HCT116 (cell line): ENCODE measurements around the gene PRPS1. TPM values are rescaled to one million over a fixed set of nuclear protein-coding genes. Genes with fewer than 3 reads are reported as not detected.

Experiments
- ATAC-seq: fragments of 200-7000 bp; cut with Tn5 transposase; 2 replicates; pipeline ENCODE4 v1.9.1; 2020; ENCODE audit warnings: mild to moderate bottlenecking, moderate library complexity
- BruUV-seq: library from RNA; stranded (reverse); fragments of 400-500 nt; replicated peaks from 2 replicates; lab custom pipeline; 2021; lab: Mats Ljungman, UMichigan
- CTCF ChIA-PET: fragments of 300-600 bp; sonication (Branson Sonifier 250); formaldehyde crosslinking; loops from one replicate; lab custom pipeline; 2021; ENCODE audit warnings: antibody characterized with exemption; lab: Charles Lee
- POLR2A ChIA-PET: fragments of 300-600, 350-600 bp; sonication (Branson Sonifier 250); formaldehyde crosslinking; loops from one replicate; lab custom pipeline; 2021; ENCODE audit warnings: antibody characterized with exemption; lab: Charles Lee
- RAD21 ChIA-PET, 2 experiments: fragments of 300-600 bp; sonication (Branson Sonifier 250); formaldehyde crosslinking; loops; one replicate each; lab custom pipeline; 2023; ENCODE audit warnings: low total read pairs in 2 of 2; ENCODE audit not compliant: uncharacterized antibody in 2 of 2, unreplicated experiment in 2 of 2, low non-redundant PET in 1 of 2; lab: Charles Lee
- DNase-seq: peaks from one replicate; pipeline ENCODE4 v3.0.0-alpha.2; 2010; ENCODE audit warnings: low read depth, low spot score
- H2AFZ ChIP-seq: fragments of 200-600 bp; shearing (Covaris generic), sonication (generic); 2 replicates; pipeline ENCODE4 v1.6.1; 2017; ENCODE audit warnings: low read depth, mixed run types, mixed read lengths, antibody characterized with exemption, low read length; ENCODE audit not compliant: poor library complexity, severe bottlenecking
- H3K27ac ChIP-seq: 2 replicates; pipeline ENCODE4 v1.5.1; 2012; ENCODE audit warnings: low read depth, low read length
- H3K27me3 ChIP-seq: fragments of 200-600 bp; sonication (generic); 2 replicates; pipeline ENCODE4 v1.6.1; 2016; ENCODE audit warnings: mixed run types, low read length, mixed read lengths; ENCODE audit not compliant: insufficient read depth
- H3K36me3 ChIP-seq, 2 experiments: fragments of 200-500 bp in 1 of 2; fragments of 200-600 bp in 1 of 2; sonication (Bioruptor generic) in 1 of 2; sonication (generic) in 1 of 2; 2 replicates each; pipeline versions ENCODE4 v1.5.1 to v1.6.1; 2014 to 2016; ENCODE audit warnings: low read length in 2 of 2, inconsistent platforms in 1 of 2, mixed read lengths in 1 of 2, mixed run types in 1 of 2; ENCODE audit not compliant: insufficient read depth in 2 of 2, control insufficient read depth in 1 of 2
- H3K4me1 ChIP-seq, 2 experiments: fragments of 200-600 bp in 1 of 2; sonication (generic) in 1 of 2; 2 replicates each; pipeline versions ENCODE4 v1.5.1 to v1.6.1; 2012 to 2017; ENCODE audit warnings: low read length in 2 of 2, inconsistent platforms in 1 of 2, mild to moderate bottlenecking in 1 of 2, mixed read lengths in 1 of 2, mixed run types in 1 of 2, moderate library complexity in 1 of 2; ENCODE audit not compliant: insufficient read depth in 2 of 2, control insufficient read depth in 1 of 2
- H3K4me2 ChIP-seq: fragments of 200-600 bp; sonication (generic); 2 replicates; pipeline ENCODE4 v1.6.1; 2017; ENCODE audit warnings: mixed run types, low read length, mixed read lengths
- H3K4me3 ChIP-seq, 2 experiments: fragments of 200-600 bp in 1 of 2; sonication (generic) in 1 of 2; replicated peaks in 1 of 2; 2 replicates each; pipeline ENCODE4 v1.5.1; 2011 to 2016; ENCODE audit warnings: low read length in 2 of 2, control low read depth in 1 of 2, low read depth in 1 of 2, mild to moderate bottlenecking in 1 of 2, mixed read lengths in 1 of 2, mixed run types in 1 of 2
- H3K79me2 ChIP-seq: fragments of 200-600 bp; sonication (generic); 2 replicates; pipeline ENCODE4 v1.6.1; 2017; ENCODE audit warnings: mild to moderate bottlenecking, mixed run types, low read length, moderate library complexity, mixed read lengths; ENCODE audit not compliant: insufficient read depth
- H3K9ac ChIP-seq: fragments of 200-600 bp; sonication (generic); 2 replicates; pipeline ENCODE4 v1.6.1; 2016; ENCODE audit warnings: low read length, mixed read lengths
- H3K9me2 ChIP-seq: fragments of 200-600 bp; sonication (generic), shearing (Covaris generic); 2 replicates; pipeline ENCODE4 v1.6.1; 2017; ENCODE audit warnings: mixed run types, mild to moderate bottlenecking, moderate library complexity; ENCODE audit not compliant: insufficient read depth
- H3K9me3 ChIP-seq, 2 experiments: fragments of 200-500 bp in 1 of 2; fragments of 200-600 bp in 1 of 2; sonication (Bioruptor generic) in 1 of 2; sonication (generic) in 1 of 2; 2 replicates each; pipeline ENCODE4 v1.6.1; 2014 to 2017; ENCODE audit warnings: low read length in 2 of 2, mixed read lengths in 2 of 2, inconsistent platforms in 1 of 2, low read depth in 1 of 2, mild to moderate bottlenecking in 1 of 2, mixed run types in 1 of 2, moderate library complexity in 1 of 2; ENCODE audit not compliant: control insufficient read depth in 1 of 2, insufficient read depth in 1 of 2
- H4K20me1 ChIP-seq: fragments of 200-600 bp; sonication (generic), shearing (Covaris generic); 2 replicates; pipeline ENCODE4 v1.6.1; 2017; ENCODE audit warnings: mixed run types, mild to moderate bottlenecking, moderate library complexity; ENCODE audit not compliant: insufficient read depth
- EZH2 ChIP-seq: fragments of 200-600 bp; sonication (generic); IDR thresholded peaks from 2 replicates; pipeline ENCODE4 v1.6.1; 2017; ENCODE audit warnings: antibody characterized with exemption, mixed run types
- EZH2phosphoT487 ChIP-seq: fragments of 200-600 bp; IDR thresholded peaks from 2 replicates; pipeline ENCODE4 v1.6.1; 2018; ENCODE audit warnings: antibody characterized with exemption, borderline replicate concordance
- JUND ChIP-seq: IDR thresholded peaks from 2 replicates; pipeline ENCODE4 v1.6.1; 2012
- POLR2A ChIP-seq: IDR thresholded peaks from 2 replicates; pipeline ENCODE4 v1.7.0; 2011; ENCODE audit warnings: borderline replicate concordance; ENCODE audit not compliant: insufficient read depth, insufficient read length; ENCODE audit errors: extremely low read depth
- RAD21 ChIP-seq: IDR thresholded peaks from 2 replicates; pipeline ENCODE4 v1.6.1; 2012; ENCODE audit warnings: low read depth, mild to moderate bottlenecking
- SP1 ChIP-seq: IDR thresholded peaks from 2 replicates; pipeline ENCODE4 v1.6.1; 2012; ENCODE audit warnings: low read depth
- SRF ChIP-seq: IDR thresholded peaks from 2 replicates; pipeline ENCODE4 v1.6.1; 2012; ENCODE audit warnings: low read depth
- TCF7L2 ChIP-seq: IDR thresholded peaks from 2 replicates; pipeline ENCODE4 v1.7.0; 2011; ENCODE audit warnings: borderline replicate concordance, inconsistent platforms; ENCODE audit not compliant: insufficient read depth, insufficient read length; ENCODE audit errors: extremely low read depth
- YY1 ChIP-seq: IDR thresholded peaks from 2 replicates; pipeline ENCODE4 v1.6.1; 2011; ENCODE audit warnings: low read length, low read depth, moderate library complexity, mild to moderate bottlenecking; ENCODE audit not compliant: insufficient replicate concordance; ENCODE audit errors: extremely low read depth
- ZBTB33 ChIP-seq: IDR thresholded peaks from 2 replicates; pipeline ENCODE4 v1.6.1; 2011; ENCODE audit warnings: mild to moderate bottlenecking, low read length, moderate library complexity; ENCODE audit not compliant: insufficient replicate concordance; ENCODE audit errors: extremely low read depth
- ZFX ChIP-seq: fragments of 450-650 bp; IDR thresholded peaks from 2 replicates; pipeline ENCODE4 v1.6.1; 2017
- ZNF274 ChIP-seq: fragments of 200-500 bp; sonication (Bioruptor generic); IDR thresholded peaks from 2 replicates; pipeline ENCODE4 v1.6.1; 2014; ENCODE audit warnings: mild to moderate bottlenecking, low read depth, low read length, inconsistent platforms
- intact Hi-C: fragments of 100-400 bp; cut with micrococcal nuclease; formaldehyde crosslinking; loops from 2 replicates; pipeline ENCODE4 v1.10.0; 2022
- total RNA-seq: library from RNA; stranded (reverse); gene quantifications from one replicate; pipeline ENCODE4 v1.2.1, GENCODE V29; 2021; ENCODE audit not compliant: unreplicated experiment
- TF ChIP-seq, protein P1 (sequence below): IDR thresholded peaks from 2 replicates; pipeline ENCODE4 v1.6.1; 2012
- TF ChIP-seq, protein P2 (sequence below), 3 experiments: fragments of 200-600 bp in 1 of 3; sonication (generic) in 1 of 3; IDR thresholded peaks in 2 of 3; conservative IDR thresholded peaks in 1 of 3; 2 replicates each; pipeline ENCODE4 v1.5.1; 2012 to 2017; ENCODE audit warnings: low read depth in 2 of 3, low read length in 2 of 3, antibody characterized with exemption in 1 of 3, borderline replicate concordance in 1 of 3, control low read depth in 1 of 3, mild to moderate bottlenecking in 1 of 3, mixed read lengths in 1 of 3, mixed run types in 1 of 3, moderate library complexity in 1 of 3; ENCODE audit not compliant: insufficient read depth in 1 of 3

PRPS1 gene
- total RNA-seq, 1 experiment from 2014 or later = 62.6 TPM

DNA sequence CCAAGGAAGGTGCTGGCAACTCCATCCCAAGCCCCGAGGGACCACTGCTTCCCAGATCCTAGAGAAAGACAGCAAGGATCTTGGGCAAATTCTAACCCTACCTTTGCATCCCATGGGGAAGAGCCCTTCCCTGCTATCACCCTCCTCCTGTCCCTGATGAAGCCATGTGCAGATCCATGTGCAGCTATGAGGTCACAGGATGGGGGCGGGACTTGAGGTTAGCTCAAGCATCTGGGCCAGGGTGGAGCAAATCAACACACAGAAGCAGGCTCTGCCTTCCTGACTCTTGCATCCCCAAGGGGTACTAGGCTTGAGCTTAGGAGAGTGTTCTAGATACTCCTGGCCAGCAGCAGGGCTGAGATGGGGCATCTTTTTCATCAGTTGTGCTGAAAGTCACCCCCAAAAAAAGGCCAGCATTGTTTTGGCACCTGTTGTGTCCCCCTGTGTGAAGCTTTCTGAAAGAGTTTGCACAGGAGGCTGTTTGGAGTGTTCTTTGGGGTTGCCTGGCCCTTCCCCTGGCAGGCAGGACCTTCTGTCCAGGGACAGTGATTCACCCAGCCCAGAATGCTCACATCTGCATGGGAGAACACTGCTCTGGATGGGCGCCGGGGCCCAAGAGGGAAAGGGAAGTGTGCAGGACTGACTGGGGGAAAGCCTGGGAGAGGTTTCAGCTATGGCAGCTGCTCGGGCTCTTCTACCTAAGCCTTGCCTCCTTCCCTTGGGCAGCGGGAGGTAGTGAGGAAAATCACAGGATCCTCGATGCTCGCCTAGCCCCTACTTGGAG, 50.8 kb downstream of the PRPS1 start:
- intact Hi-C loops = no loop called here
- CTCF ChIA-PET = no interaction called here

DNA sequence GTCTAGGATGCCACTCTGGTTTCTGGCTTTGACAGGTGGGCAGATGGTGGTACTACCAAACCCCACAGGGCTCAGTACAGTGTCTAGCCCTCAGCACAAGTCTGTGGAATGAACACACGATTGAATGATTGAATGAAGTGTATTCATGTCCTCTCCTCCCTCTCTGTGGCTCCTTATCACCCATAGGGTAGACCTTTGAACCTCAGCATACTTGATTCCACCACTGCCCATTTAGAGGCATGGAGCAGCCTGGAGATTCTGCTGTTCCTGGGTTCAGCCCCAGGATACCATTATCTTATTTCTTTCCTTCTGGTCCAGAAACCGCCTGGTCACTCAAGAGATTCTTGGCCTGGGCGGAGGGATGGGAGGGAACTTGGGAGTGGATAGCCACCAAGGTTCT, 53.9 kb downstream of the PRPS1 start:
- DNase-seq (no peak), ATAC-seq (no peak)
- Histone ChIP-seq H2AFZ (no peak overlapping the region), H3K9ac (no peak overlapping the region), H3K4me3 (no peak overlapping the region), H3K36me3 (no peaks in the 10 kb centered on the region), H3K27me3 (no peaks in the 10 kb centered on the region), H3K79me2 (no peaks in the 10 kb centered on the region), H3K4me2 (no peak overlapping the region), H3K9me2 (no peaks in the 10 kb centered on the region), H3K9me3 (no peaks in the 10 kb centered on the region), H3K4me1 (peaks cover 13 to 31% of the 10 kb centered on the region in 2 experiments), H4K20me1 (no peaks in the 10 kb centered on the region), H3K27ac (no peak overlapping the region)
- CTCF ChIA-PET = no interaction called here
- intact Hi-C loops = no loop called here
- RAD21 ChIA-PET = no interaction called here
- no TSS peak for BruUV-seq
- POLR2A ChIA-PET = no interaction called here
- TF ChIP-seq, protein P1, sequence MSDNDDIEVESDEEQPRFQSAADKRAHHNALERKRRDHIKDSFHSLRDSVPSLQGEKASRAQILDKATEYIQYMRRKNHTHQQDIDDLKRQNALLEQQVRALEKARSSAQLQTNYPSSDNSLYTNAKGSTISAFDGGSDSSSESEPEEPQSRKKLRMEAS = no peak
- TF ChIP-seq ZNF274 (no peak), TCF7L2 (no peak), EZH2 (no peak), SP1 (no peak), POLR2A (no peak), ZFX (no peak), EZH2phosphoT487 (no peak), ZBTB33 (no peak)
- TF ChIP-seq, protein P2, sequence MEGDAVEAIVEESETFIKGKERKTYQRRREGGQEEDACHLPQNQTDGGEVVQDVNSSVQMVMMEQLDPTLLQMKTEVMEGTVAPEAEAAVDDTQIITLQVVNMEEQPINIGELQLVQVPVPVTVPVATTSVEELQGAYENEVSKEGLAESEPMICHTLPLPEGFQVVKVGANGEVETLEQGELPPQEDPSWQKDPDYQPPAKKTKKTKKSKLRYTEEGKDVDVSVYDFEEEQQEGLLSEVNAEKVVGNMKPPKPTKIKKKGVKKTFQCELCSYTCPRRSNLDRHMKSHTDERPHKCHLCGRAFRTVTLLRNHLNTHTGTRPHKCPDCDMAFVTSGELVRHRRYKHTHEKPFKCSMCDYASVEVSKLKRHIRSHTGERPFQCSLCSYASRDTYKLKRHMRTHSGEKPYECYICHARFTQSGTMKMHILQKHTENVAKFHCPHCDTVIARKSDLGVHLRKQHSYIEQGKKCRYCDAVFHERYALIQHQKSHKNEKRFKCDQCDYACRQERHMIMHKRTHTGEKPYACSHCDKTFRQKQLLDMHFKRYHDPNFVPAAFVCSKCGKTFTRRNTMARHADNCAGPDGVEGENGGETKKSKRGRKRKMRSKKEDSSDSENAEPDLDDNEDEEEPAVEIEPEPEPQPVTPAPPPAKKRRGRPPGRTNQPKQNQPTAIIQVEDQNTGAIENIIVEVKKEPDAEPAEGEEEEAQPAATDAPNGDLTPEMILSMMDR (IDR thresholded peaks at IDR 0.05 in 2 of 3, conservative IDR thresholded peaks at IDR 0.05 in 1 of 3; ENCODE audit: borderline replicate concordance in 1 of 3, insufficient read depth in 1 of 3, low read depth in 2 of 3, low read length in 2 of 3) = no peak

More for the DNA sequence above, 50.8 kb downstream of the PRPS1 start:
- H3K4me2 ChIP-seq = peak overlapping the region; percentile 21; the same call in 1 of the 2 replicates
- no peak overlapping the region for H3K9ac ChIP-seq
- no peaks in the 10 kb centered on the region for H3K27me3 ChIP-seq
- no peaks in the 10 kb centered on the region for H4K20me1 ChIP-seq
- BruUV-seq = no TSS peak
- no peaks in the 10 kb centered on the region for H3K9me3 ChIP-seq
- DNase-seq = no peak
- POLR2A ChIA-PET = no interaction called here
- H3K9me2 ChIP-seq = no peaks in the 10 kb centered on the region
- no peaks in the 10 kb centered on the region for H3K79me2 ChIP-seq
- RAD21 ChIA-PET = no interaction called here
- ATAC-seq = peak; percentile 31; the same call in 1 of the 2 replicates
- no peak for TF ChIP-seq JUND
- TF ChIP-seq, protein P1 = no peak
- TF ChIP-seq TCF7L2 = no peak
- TF ChIP-seq EZH2 = no peak
- no peak for TF ChIP-seq RAD21
- TF ChIP-seq SRF = no peak
- TF ChIP-seq YY1 = no peak
- TF ChIP-seq, all 23 proteins: peak for 0
- H3K27ac ChIP-seq = no peak overlapping the region
- H2AFZ ChIP-seq = no peak overlapping the region
- H3K4me3 ChIP-seq = no peak overlapping the region
- peaks cover 20 to 42% of the 10 kb centered on the region in 2 experiments for H3K4me1 ChIP-seq
- H3K36me3 ChIP-seq = no peaks in the 10 kb centered on the region
